Measurements from ENCODE around the gene TUBA4A. TPM values are rescaled to one million over a fixed set of nuclear protein-coding genes. Genes with fewer than 3 reads are reported as not detected.

The TUBA4A gene
- total RNA-seq, 6 experiments from 2014 or later = 14.9 to 114 (median 35.6) TPM

- intact Hi-C loops (cut with DNase I) = no loop called here
- ATAC-seq (no peak), DNase-seq (no peak)
- H3K27ac ChIP-seq = no peak overlapping the region
- 80% methylated on average over 1 of the region's 16 CpGs for WGBS (ENCODE audit: insufficient coverage, low coverage, low lambda C conversion rate, missing lambda C conversion rate)
- no peaks in the 10 kb centered on the region for H3K9me3 ChIP-seq
- H3K4me1 ChIP-seq = peaks cover 0 to 3% (median 0%) of the 10 kb centered on the region in 4 donors
- no peak overlapping the region for H3K4me3 ChIP-seq
- no peaks in the 10 kb centered on the region for H3K27me3 ChIP-seq
- H3K36me3 ChIP-seq = peaks cover 0 to 48% (median 10%) of the 10 kb centered on the region in 4 donors
- no peak for TF ChIP-seq CTCF (IDR thresholded peaks at IDR 0.05)
- no peak for TF ChIP-seq POLR2A (IDR thresholded peaks at IDR 0.05)
These were observed 31.0 kb upstream of the TUBA4A start for GRCh38 chr2:219284501-219285372.

GRCh38 chr2:219282943-219283581 is 29.3 kb upstream of the TUBA4A start:
- no peak overlapping the region for H3K27ac ChIP-seq
- ATAC-seq (no peak), DNase-seq (no peak)
- peaks cover 0 to 48% (median 10%) of the 10 kb centered on the region in 4 donors for H3K36me3 ChIP-seq
- H3K9me3 ChIP-seq = no peaks in the 10 kb centered on the region
- H3K4me1 ChIP-seq = peaks cover 0 to 11% (median 0%) of the 10 kb centered on the region in 4 donors
- intact Hi-C loops (cut with DNase I) = no loop called here
- H3K4me3 ChIP-seq = no peak overlapping the region
- no peak for TF ChIP-seq CTCF (IDR thresholded peaks at IDR 0.05)
- TF ChIP-seq POLR2A (IDR thresholded peaks at IDR 0.05) = no peak
- 93% methylated on average over 8 of the region's 17 CpGs for WGBS (ENCODE audit: insufficient coverage, low coverage, low lambda C conversion rate, missing lambda C conversion rate)
- no peaks in the 10 kb centered on the region for H3K27me3 ChIP-seq

- Histone ChIP-seq H3K9me3 (no peaks in the 10 kb centered on the region), H3K4me1 (peaks cover 0 to 15% (median 0%) of the 10 kb centered on the region in 4 donors), H3K36me3 (peaks cover 0 to 48% (median 10%) of the 10 kb centered on the region in 4 donors), H3K27me3 (no peaks in the 10 kb centered on the region), H3K27ac (no peak overlapping the region), H3K4me3 (no peak overlapping the region)
- 84% methylated on average over 5 of the region's 5 CpGs for WGBS (ENCODE audit: insufficient coverage, low coverage, low lambda C conversion rate, missing lambda C conversion rate)
- ATAC-seq = no peak
- DNase-seq = no peak
- TF ChIP-seq POLR2A (IDR thresholded peaks at IDR 0.05) (no peak), CTCF (IDR thresholded peaks at IDR 0.05) (no peak)
- intact Hi-C loops (cut with DNase I) = no loop called here
These were observed 28.7 kb upstream of the TUBA4A start for GRCh38 chr2:219282375-219282774.

- Histone ChIP-seq H3K27me3 (no peaks in the 10 kb centered on the region), H3K4me3 (no peak overlapping the region), H3K36me3 (peaks cover 0 to 48% (median 10%) of the 10 kb centered on the region in 4 donors), H3K27ac (no peak overlapping the region), H3K4me1 (peaks cover 0 to 15% (median 0%) of the 10 kb centered on the region in 4 donors), H3K9me3 (no peaks in the 10 kb centered on the region)
- WGBS (ENCODE audit: insufficient coverage, low coverage, low lambda C conversion rate, missing lambda C conversion rate) = 97% methylated on average over 5 of the region's 8 CpGs
- TF ChIP-seq POLR2A (IDR thresholded peaks at IDR 0.05) = no peak
- TF ChIP-seq CTCF (IDR thresholded peaks at IDR 0.05) = no peak
- intact Hi-C loops (cut with DNase I) = no loop called here
- no peak for ATAC-seq
- DNase-seq = no peak
These were observed 27.9 kb upstream of the TUBA4A start for GRCh38 chr2:219281588-219281987.
